ENCODE data around the gene REXO5.
A peak's percentile ranks its signal among the peaks of the same experiment; 100 is the strongest.
"Not testable (repeated sequence)": the region's sequence is repeated elsewhere in the genome, so short reads cannot be mapped to it uniquely, and the experiment has no call there.

The REXO5 gene

DNA sequence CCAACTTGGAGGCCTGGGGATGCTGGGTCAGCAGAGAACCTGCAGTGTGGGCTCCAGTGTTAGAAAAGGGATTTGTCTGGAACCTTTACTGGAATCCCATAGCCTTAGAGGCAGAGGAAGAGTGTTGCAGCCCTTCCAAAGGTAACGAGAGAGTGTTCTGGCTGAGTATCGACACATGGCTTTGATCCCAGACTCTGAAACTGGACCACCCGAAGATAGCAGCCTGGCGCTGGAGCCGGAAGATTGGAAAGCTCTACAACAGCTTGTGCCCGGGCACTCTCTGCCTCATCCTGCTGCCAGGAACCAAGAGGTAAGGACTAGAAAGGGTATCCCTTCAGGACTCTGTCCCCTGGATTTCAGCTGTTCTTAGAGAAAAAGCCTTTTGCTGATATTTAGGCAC is 39.7 kb downstream of the REXO5 start:
- H3K27ac Mint-ChIP-seq, result no peak overlapping the region
- CTCF ChIA-PET, result interaction anchor here (0.7 to 3.0 kb wide), 3 partner anchors 29 to 238 kb away, joined by 3 to 14 read pairs (median 8); no protein-coding TSS in a partner anchor
- peaks cover 39% of the 10 kb centered on the region for H3K4me1 Mint-ChIP-seq
- DNase-seq, result no peak
- H3K27me3 Mint-ChIP-seq, result no peaks in the 10 kb centered on the region
- peaks cover 23% of the 10 kb centered on the region for H3K36me3 Mint-ChIP-seq
- no peak overlapping the region for H3K4me3 Mint-ChIP-seq
- no peaks in the 10 kb centered on the region for H3K9me3 Mint-ChIP-seq

DNA sequence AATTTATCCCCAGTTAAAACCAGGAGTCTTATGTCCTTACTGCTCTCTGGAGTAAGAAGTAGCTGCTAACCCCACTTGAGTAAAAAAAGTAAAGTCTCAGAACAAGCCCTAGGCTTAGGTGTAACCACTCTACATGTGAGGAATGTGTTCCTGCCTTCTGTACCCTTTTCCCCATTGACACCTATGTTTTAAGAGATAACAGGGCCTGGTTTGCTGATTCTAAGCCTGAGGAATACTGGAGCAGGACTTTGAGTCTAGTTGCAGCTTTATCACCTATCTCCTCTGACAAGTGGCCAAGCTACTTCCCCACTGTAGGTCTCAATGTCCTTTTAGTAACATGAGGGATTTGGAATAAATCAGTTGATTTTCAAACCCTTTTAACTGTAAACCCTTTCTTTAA is 40.2 kb downstream of the REXO5 start:
- H3K27me3 Mint-ChIP-seq, result no peaks in the 10 kb centered on the region
- CTCF ChIA-PET, result interaction anchor here (1.1 to 1.4 kb wide), 2 partner anchors 39 to 224 kb away, joined by 3 to 4 read pairs; partner anchors contain the start of gene REXO5
- peaks cover 23% of the 10 kb centered on the region for H3K36me3 Mint-ChIP-seq
- H3K4me1 Mint-ChIP-seq, result peaks cover 40% of the 10 kb centered on the region
- no peak overlapping the region for H3K27ac Mint-ChIP-seq
- H3K4me3 Mint-ChIP-seq, result no peak overlapping the region
- H3K9me3 Mint-ChIP-seq, result no peaks in the 10 kb centered on the region
- no peak for DNase-seq

DNA sequence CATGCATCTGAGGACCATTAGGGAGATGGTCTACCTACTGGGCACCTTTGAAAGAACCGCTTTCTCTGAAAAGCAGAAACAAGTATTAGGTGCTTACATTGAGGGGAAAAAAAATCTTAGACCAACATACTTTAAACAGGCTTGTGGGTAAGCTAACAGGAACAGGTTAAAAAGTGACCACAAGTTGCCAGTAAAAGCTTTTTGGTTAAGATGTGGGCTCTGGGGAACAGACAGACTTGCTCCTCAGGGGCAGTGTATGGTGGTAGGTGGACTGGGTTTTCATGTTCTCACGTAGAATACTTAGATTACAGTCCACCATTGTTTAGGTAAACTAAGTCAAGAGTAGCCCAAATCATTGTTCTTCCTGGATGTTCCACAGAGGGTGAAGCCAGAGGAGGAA is 41.2 kb downstream of the REXO5 start:
- Mint-ChIP-seq H3K9me3 (no peaks in the 10 kb centered on the region), H3K4me1 (peaks cover 40% of the 10 kb centered on the region), H3K36me3 (peaks cover 20% of the 10 kb centered on the region), H3K27ac (no peak overlapping the region), H3K27me3 (no peaks in the 10 kb centered on the region), H3K4me3 (no peak overlapping the region)
- CTCF ChIA-PET, result interaction anchor here (0.8 to 4.6 kb wide), 7 partner anchors 9 to 233 kb away, joined by 3 to 27 read pairs (median 3); partner anchors contain the start of gene REXO5
- no peak for DNase-seq

DNA sequence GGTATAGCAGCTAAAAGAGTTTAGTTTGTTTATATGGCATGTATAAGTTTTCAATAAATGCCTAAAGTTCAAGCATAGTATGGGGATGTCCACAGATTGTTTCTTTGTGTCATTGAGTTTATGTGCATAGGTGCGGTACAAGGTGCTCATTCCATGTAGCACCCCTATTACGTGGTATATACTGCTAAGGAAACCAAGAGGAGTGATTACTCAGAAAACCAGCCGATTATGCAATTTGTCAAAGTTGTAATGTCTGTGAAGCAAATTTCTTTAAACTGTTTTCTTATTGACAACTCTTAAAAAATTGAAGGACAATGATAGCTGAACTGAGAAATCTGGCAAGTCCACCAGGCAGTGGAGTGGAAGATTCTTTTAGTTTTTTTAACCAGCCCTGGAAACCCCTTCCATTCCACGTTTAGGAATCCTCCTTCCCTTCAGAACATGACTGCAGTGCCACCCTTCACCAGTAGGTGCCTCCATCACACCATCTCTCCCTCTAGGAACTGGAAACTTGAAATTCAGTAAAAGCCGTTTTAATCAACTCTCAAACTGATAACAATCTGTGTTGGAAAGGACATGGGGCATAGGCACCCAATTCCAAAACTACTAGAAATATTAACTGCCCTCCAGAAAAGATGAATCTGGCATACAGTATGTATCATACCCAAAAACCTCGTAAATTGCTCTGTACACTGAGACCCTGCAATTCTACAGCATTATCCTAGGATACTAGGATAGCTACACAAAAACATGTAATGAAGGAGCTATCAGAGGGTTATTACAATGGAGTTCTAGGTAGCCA is 43.5 kb downstream of the REXO5 start:
- DNase-seq, result peak; percentile 74
- CTCF ChIA-PET, result interaction anchor here (0.9 to 4.6 kb wide), 29 partner anchors 15 to 340 kb away, joined by 3 to 30 read pairs (median 5); partner anchors contain the start of genes DCUN1D3 and LYRM1
- no peaks in the 10 kb centered on the region for H3K27me3 Mint-ChIP-seq
- peaks cover 23% of the 10 kb centered on the region for H3K4me1 Mint-ChIP-seq
- H3K9me3 Mint-ChIP-seq, result no peaks in the 10 kb centered on the region
- H3K27ac Mint-ChIP-seq, result no peak overlapping the region
- H3K36me3 Mint-ChIP-seq, result peaks cover 14% of the 10 kb centered on the region
- H3K4me3 Mint-ChIP-seq, result no peak overlapping the region

DNA sequence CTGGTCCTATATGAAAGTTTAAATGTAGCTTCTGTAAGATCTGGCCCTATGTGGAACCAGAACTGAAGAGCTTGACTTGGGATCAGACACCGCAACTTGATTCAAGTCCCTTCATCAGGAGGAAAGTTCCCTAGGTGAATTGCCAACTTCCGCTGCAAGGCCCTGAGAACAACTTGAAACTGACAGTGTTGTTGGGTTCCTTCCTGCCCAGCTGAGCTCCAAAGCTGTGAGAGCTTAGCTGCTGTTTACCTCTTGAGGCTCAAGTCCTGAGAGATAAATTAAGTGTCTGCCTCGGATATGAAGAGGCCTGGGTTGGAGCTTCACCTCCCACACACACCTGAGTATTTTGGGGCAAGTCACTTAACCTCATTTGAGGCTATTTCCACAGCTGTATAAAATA is 44.7 kb downstream of the REXO5 start:
- Mint-ChIP-seq H3K36me3 (peaks cover 12% of the 10 kb centered on the region), H3K27me3 (no peaks in the 10 kb centered on the region), H3K4me3 (no peak overlapping the region), H3K9me3 (no peaks in the 10 kb centered on the region), H3K27ac (no peak overlapping the region), H3K4me1 (peaks cover 15% of the 10 kb centered on the region)
- CTCF ChIA-PET, result interaction anchor here (0.6 to 4.6 kb wide), 26 partner anchors 16 to 339 kb away, joined by 3 to 30 read pairs (median 6); partner anchors contain the start of genes DCUN1D3 and LYRM1
- no peak for DNase-seq

DNA sequence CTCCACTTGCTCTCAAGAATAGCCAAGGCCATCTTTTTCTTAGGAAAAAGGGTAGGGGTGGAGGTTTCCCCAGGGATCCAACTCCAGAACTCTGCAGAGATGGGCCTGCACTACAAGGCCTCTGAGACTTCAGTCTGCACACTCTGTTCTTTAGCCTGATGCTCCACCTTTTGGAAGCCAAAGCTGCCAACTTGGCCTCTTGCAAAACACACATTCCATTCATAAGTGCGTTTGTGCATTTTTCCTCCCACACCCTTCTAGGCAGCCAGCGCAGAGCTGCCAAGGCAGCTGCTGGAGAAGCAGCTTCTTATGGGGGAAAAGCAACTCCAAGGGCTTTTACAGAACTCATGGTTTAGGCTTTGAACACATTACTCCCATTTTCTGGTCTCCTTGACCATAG is 45.3 kb downstream of the REXO5 start:
- H3K4me3 Mint-ChIP-seq, result no peak overlapping the region
- no peak overlapping the region for H3K27ac Mint-ChIP-seq
- no peaks in the 10 kb centered on the region for H3K9me3 Mint-ChIP-seq
- H3K27me3 Mint-ChIP-seq, result no peaks in the 10 kb centered on the region
- no peak for DNase-seq
- CTCF ChIA-PET, result interaction anchor here (1.8 to 4.6 kb wide), 8 partner anchors 16 to 233 kb away, joined by 7 to 30 read pairs (median 18); partner anchors contain the start of genes DCUN1D3 and LYRM1
- peaks cover 16% of the 10 kb centered on the region for H3K36me3 Mint-ChIP-seq
- H3K4me1 Mint-ChIP-seq, result peaks cover 19% of the 10 kb centered on the region

DNA sequence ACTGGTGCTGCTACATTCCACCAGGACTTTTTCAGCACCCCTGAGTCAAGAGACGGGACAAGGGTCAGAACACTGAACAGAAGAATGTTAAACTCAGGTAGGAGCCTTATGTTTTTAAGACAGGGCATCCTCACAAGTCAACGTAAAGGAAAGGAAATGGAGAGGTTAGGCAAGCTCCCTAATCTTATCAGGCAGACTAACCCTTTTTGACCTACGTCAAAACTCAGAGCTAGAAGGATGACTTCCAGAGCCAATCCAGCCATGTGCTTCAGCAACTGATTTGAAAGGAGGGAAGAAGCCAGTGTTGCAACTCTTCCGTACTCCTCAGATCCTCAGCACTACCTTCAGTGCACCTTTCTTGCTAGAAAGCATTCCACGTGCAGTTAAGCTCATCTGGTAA is 46.8 kb downstream of the REXO5 start:
- Mint-ChIP-seq H3K9me3 (no peaks in the 10 kb centered on the region), H3K4me3 (no peak overlapping the region), H3K27ac (no peak overlapping the region), H3K27me3 (no peaks in the 10 kb centered on the region), H3K4me1 (peaks cover 26% of the 10 kb centered on the region), H3K36me3 (peaks cover 20% of the 10 kb centered on the region)
- CTCF ChIA-PET, result interaction anchor here (1.9 kb wide), 1 partner anchor 91 kb away, joined by 7 read pairs; no protein-coding TSS in a partner anchor
- DNase-seq, result no peak

DNA sequence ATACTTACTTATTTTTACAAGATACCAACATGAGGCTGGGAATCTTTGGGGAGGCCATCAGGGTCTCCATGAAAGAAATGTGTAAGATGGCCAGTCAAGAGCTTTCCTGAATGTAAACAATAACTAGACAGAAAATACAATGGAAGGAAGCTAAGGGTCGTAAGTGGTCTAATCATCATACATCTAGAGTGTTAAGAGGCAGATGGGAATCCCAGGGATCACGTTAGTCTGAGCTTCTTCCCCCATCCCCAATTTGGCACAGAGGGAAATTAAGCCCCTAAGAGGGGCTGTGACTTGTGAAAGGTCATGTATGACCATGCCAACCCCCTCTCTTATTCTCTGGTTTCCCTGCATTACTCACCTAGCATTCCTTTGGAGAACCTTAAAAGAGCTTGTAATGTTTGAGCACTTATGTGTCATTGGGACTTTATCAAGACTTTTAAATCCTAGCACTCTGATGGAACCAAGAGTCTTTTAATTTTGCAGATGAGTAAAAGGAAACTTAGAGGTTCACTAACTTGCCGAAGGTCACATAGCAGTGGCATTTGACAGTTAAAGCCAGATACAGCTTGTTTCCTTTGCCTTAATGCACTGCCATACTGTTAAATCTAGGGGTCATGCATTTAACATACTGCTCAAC is 47.8 kb downstream of the REXO5 start:
- Mint-ChIP-seq H3K4me3 (no peak overlapping the region), H3K4me1 (peaks cover 26% of the 10 kb centered on the region), H3K36me3 (peaks cover 20% of the 10 kb centered on the region), H3K27ac (no peak overlapping the region), H3K27me3 (no peaks in the 10 kb centered on the region), H3K9me3 (no peaks in the 10 kb centered on the region)
- DNase-seq, result no peak
- CTCF ChIA-PET, result interaction anchor here (0.8 kb wide), 1 partner anchor 21 kb away, joined by 3 read pairs; no protein-coding TSS in a partner anchor

DNA sequence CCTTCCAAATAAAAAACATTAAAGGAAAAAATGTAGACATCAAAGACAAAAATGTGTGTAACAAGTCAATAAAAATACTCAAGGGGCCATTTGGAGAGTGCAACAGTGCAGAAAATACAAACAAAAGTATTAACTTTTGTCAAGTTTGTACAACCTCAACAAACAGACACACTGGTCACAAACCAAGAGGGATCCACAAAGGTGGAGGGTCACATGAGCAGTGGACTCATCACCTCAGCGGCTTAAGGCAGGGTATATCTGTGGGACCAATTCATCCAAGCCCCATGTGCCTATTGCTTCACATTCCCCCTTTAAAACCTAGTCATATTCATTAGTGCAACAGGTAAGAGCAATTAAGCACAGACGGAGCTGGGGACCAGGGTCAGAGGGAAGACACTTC is 48.6 kb downstream of the REXO5 start:
- no peak overlapping the region for H3K27ac Mint-ChIP-seq
- CTCF ChIA-PET, result no interaction called here
- no peak overlapping the region for H3K4me3 Mint-ChIP-seq
- H3K36me3 Mint-ChIP-seq, result peaks cover 24% of the 10 kb centered on the region
- no peak for DNase-seq
- no peaks in the 10 kb centered on the region for H3K9me3 Mint-ChIP-seq
- H3K27me3 Mint-ChIP-seq, result no peaks in the 10 kb centered on the region
- peaks cover 24% of the 10 kb centered on the region for H3K4me1 Mint-ChIP-seq

DNA sequence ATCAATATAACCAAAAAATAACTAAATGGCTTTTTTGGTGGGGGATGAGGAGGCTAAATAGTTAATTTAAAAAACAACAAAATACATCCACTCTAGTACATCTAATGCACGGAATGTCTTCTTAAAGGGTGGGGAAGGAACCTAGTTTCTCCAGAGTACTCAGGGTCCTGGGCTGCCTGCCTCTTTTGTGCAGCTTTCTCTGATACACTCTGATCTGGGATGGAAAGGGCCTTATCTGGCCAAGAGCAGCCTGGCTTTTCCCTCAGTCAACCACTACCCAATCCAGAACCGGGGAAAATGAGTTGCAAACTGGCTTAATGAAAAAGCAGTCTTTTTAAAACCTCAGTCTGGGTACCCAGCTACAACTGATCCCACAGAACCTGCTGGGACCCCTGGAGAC is 51.0 kb downstream of the REXO5 start:
- H3K27ac Mint-ChIP-seq, result no peak overlapping the region
- DNase-seq, result no peak
- no peak overlapping the region for H3K4me3 Mint-ChIP-seq
- H3K27me3 Mint-ChIP-seq, result no peaks in the 10 kb centered on the region
- no peaks in the 10 kb centered on the region for H3K9me3 Mint-ChIP-seq
- CTCF ChIA-PET, result no interaction called here
- H3K4me1 Mint-ChIP-seq, result peaks cover 14% of the 10 kb centered on the region
- peaks cover 31% of the 10 kb centered on the region for H3K36me3 Mint-ChIP-seq

DNA sequence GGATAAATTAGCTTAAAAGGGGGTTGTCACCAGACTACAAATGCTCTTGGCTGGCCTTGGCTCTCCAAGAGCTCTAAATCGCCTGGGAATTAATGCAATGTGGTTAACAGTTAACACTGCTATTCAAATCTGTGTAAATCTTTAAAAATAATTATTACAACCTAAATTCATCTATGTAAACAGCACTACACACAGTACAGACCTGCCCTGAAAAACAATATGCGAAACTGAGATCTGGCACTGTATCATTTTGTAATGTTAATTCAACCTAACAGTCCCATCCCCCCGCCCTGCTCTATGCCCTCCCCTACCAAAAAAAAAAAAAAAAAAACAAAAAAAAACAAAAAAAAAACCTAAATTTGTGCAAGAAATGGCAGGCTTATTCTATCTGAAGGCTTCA is 52.9 kb downstream of the REXO5 start:
- H3K9me3 Mint-ChIP-seq, result no peaks in the 10 kb centered on the region
- no peak for DNase-seq

DNA sequence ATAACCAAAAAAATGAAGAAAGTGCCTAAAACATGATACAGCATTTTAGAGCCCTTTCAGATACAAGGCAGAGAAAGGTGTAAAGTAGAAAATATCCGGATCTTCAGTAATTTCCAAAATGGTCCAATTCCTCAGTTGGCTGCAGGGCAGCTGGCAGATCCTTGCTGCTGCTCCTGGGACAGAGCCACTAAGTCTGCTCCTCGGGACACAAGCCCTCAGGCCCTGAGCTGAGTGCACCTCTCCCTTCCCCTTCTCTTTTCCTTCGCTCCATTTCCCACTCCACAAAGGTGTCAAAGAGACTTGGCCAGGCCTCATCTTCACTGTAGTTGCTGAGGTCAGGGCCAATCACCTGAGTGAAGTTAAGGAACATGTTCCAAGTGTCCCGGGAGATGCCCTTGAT is 53.4 kb downstream of the REXO5 start:
- no peak for DNase-seq
- no peaks in the 10 kb centered on the region for H3K27me3 Mint-ChIP-seq
- H3K4me1 Mint-ChIP-seq, result peaks cover 21% of the 10 kb centered on the region
- no peak overlapping the region for H3K4me3 Mint-ChIP-seq
- no peak overlapping the region for H3K27ac Mint-ChIP-seq
- CTCF ChIA-PET, result no interaction called here
- H3K9me3 Mint-ChIP-seq, result no peaks in the 10 kb centered on the region
- H3K36me3 Mint-ChIP-seq, result peaks cover 41% of the 10 kb centered on the region

More for the DNA sequence above, 52.9 kb downstream of the REXO5 start:
- H3K4me1 Mint-ChIP-seq, result peaks cover 18% of the 10 kb centered on the region
- no peak overlapping the region for H3K4me3 Mint-ChIP-seq
- CTCF ChIA-PET, result no interaction called here
- peaks cover 38% of the 10 kb centered on the region for H3K36me3 Mint-ChIP-seq
- H3K27ac Mint-ChIP-seq, result no peak overlapping the region
- no peaks in the 10 kb centered on the region for H3K27me3 Mint-ChIP-seq

DNA sequence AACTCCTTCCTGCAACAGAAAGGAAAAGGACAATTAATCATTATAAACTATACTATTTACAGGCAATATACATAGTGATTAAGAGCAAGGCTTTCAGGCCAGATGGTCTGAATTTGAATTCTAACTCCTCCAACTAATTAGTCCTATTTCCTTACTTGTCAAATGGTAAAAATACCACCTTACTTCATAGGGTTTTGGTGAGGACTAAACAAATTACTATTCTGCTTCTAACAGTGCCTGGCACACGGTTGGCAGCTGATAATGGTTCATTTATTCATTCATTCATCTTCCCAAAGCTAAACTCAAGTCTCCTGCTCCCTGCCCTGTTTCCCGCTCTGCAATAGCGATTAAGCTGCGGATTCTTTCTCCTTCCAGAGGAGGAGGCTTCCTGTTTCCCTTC is 54.0 kb downstream of the REXO5 start:
- Mint-ChIP-seq H3K9me3 (no peaks in the 10 kb centered on the region), H3K27me3 (no peaks in the 10 kb centered on the region), H3K36me3 (peaks cover 39% of the 10 kb centered on the region), H3K4me1 (peaks cover 24% of the 10 kb centered on the region), H3K4me3 (no peak overlapping the region), H3K27ac (no peak overlapping the region)
- CTCF ChIA-PET, result no interaction called here
- no peak for DNase-seq

DNA sequence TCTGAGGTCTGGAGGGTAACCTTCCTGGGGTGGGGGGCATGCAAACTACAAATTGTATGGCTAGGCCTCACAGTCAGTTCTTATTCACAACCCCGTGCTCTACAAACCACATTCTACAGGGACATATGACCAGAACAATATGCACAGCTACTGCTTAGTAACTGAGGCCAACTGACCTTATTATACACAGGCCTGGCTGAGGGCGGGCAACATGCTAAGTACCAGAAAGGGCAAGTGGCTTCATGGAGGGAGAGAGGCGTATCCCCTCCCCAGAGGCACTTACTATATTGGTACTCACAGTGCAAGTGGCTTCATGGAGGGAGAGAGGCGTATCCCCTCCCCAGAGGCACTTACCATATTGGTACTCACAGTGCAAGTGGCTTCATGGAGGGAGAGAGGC is 54.7 kb downstream of the REXO5 start:
- CTCF ChIA-PET, H3K27me3 Mint-ChIP-seq, DNase-seq, H3K9me3 Mint-ChIP-seq, H3K27ac Mint-ChIP-seq, H3K4me3 Mint-ChIP-seq: not testable (repeated sequence)
- Mint-ChIP-seq H3K4me1 (peaks cover 30% of the 10 kb centered on the region), H3K36me3 (peaks cover 40% of the 10 kb centered on the region)
